A549 (cell line): ENCODE data around the gene DCHS2. TPM values are rescaled to one million over a fixed set of nuclear protein-coding genes. Genes with fewer than 3 reads are reported as not detected.

Experiments
- ATAC-seq, 2 experiments: fragments of 200-7000 bp in 1 of 2; fragments of >200 bp in 1 of 2; cut with Nextera tagmentation in 1 of 2; cut with Tn5 transposase in 1 of 2; 3 replicates each; pipeline versions ENCODE4 v1.8.0 to v1.9.1; 2018 to 2020; ENCODE audit warnings: mild to moderate bottlenecking in 1 of 2, moderate library complexity in 1 of 2
- CTCF ChIA-PET: fragments of 300-600 bp; sonication (Branson Sonifier 250); formaldehyde crosslinking; extraction: SDS; loops from one replicate; lab custom pipeline; 2021; ENCODE audit warnings: antibody characterized with exemption, inconsistent platforms; lab: Yijun Ruan, JAX
- POLR2A ChIA-PET: fragments of 350-600 bp; formaldehyde crosslinking; extraction: SDS; loops from one replicate; lab custom pipeline; 2021; ENCODE audit warnings: antibody characterized with exemption, inconsistent platforms; lab: Yijun Ruan, JAX
- DNase-seq, 2 experiments: peaks; one replicate each; pipeline versions ENCODE4 v3.0.0 to v3.0.0-alpha.2; 2011 to 2016; ENCODE audit warnings: low read depth in 1 of 2, low spot score in 1 of 2
- FAIRE-seq: peaks from 2 replicates; lab custom pipeline; 2011; peaks lifted over from hg19 to GRCh38; lab: Jason Lieb, UNC
- H3K27ac ChIP-seq, 2 experiments: fragments of >200 bp; sonication (Bioruptor Twin); formaldehyde crosslinking; 3 replicates each; pipeline ENCODE4 v1.5.1; 2016 to 2017
- H3K4me1 ChIP-seq: fragments of >200 bp; sonication (Bioruptor Twin); formaldehyde crosslinking; 3 replicates; pipeline ENCODE4 v1.6.1; 2016
- H3K4me2 ChIP-seq: fragments of >200 bp; sonication (Bioruptor Twin); formaldehyde crosslinking; 3 replicates; pipeline ENCODE4 v1.6.1; 2016
- H3K4me3 ChIP-seq: fragments of >200 bp; sonication (Bioruptor Twin); formaldehyde crosslinking; 3 replicates; pipeline ENCODE4 v1.5.1; 2016
- H3K9me3 ChIP-seq: fragments of >200 bp; sonication (Bioruptor Twin); formaldehyde crosslinking; 3 replicates; pipeline ENCODE4 v1.6.1; 2016
- CBX2 ChIP-seq: fragments of 200-600 bp; sonication (generic); IDR thresholded peaks from 2 replicates; pipeline ENCODE4 v1.6.1; 2016; ENCODE audit warnings: low read depth, mild to moderate bottlenecking, borderline replicate concordance
- CHD4 ChIP-seq: fragments of 200-600 bp; sonication (generic); IDR thresholded peaks from 2 replicates; pipeline ENCODE4 v1.6.1; 2016; ENCODE audit warnings: antibody characterized with exemption, mild to moderate bottlenecking, borderline replicate concordance
- EHF ChIP-seq: fragments of 250-450 bp; sonication (Bioruptor Pico); IDR thresholded peaks from 2 replicates; pipeline ENCODE4 v1.5.0; 2020; ENCODE audit warnings: mild to moderate bottlenecking
- EP300 ChIP-seq, 2 experiments: fragments of >200 bp; sonication (Bioruptor Twin); formaldehyde crosslinking; IDR thresholded peaks; 2 replicates in 1 of 2; 3 replicates in 1 of 2; pipeline ENCODE4 v1.6.1; 2016 to 2017
- FOSB ChIP-seq: fragments of 250-450 bp; sonication (Bioruptor Pico); IDR thresholded peaks from 2 replicates; pipeline ENCODE4 v1.5.0; 2020; ENCODE audit warnings: mild to moderate bottlenecking, moderate library complexity
- FOXS1 ChIP-seq: fragments of 250-450 bp; sonication (Bioruptor Pico); IDR thresholded peaks from 2 replicates; pipeline ENCODE4 v1.5.0; 2020; ENCODE audit warnings: mild to moderate bottlenecking, moderate library complexity
- HDAC2 ChIP-seq: fragments of 200-600 bp; sonication (generic); IDR thresholded peaks from 2 replicates; pipeline ENCODE4 v1.6.1; 2016
- HEYL ChIP-seq: fragments of 250-450 bp; sonication (Bioruptor Pico); IDR thresholded peaks from 2 replicates; pipeline ENCODE4 v1.8.0; 2021; ENCODE audit warnings: mild to moderate bottlenecking, moderate library complexity
- HOXB13 ChIP-seq: fragments of 250-450 bp; sonication (Bioruptor Pico); IDR thresholded peaks from 2 replicates; pipeline ENCODE4 v1.5.0; 2020; ENCODE audit warnings: low read depth, mild to moderate bottlenecking, moderate library complexity
- JUN ChIP-seq, 2 experiments: fragments of >200 bp; sonication (Bioruptor Twin); formaldehyde crosslinking; IDR thresholded peaks; 2 replicates in 1 of 2; 3 replicates in 1 of 2; pipeline ENCODE4 v1.6.1; 2016 to 2017
- JUNB ChIP-seq: fragments of >200 bp; sonication (Bioruptor Twin); formaldehyde crosslinking; IDR thresholded peaks from 2 replicates; pipeline ENCODE4 v1.6.1; 2016
- KDM1A ChIP-seq: fragments of 200-600 bp; sonication (generic); IDR thresholded peaks from 2 replicates; pipeline ENCODE4 v1.6.1; 2016; ENCODE audit warnings: low read depth, mild to moderate bottlenecking
- KDM5A ChIP-seq: fragments of 200-600 bp; sonication (generic); IDR thresholded peaks from 2 replicates; pipeline ENCODE4 v1.6.1; 2016; ENCODE audit warnings: antibody characterized with exemption, mild to moderate bottlenecking
- MAFK ChIP-seq: fragments of 450-650 bp; IDR thresholded peaks from 2 replicates; pipeline ENCODE4 v1.6.1; 2014; ENCODE audit not compliant: partially characterized antibody
- MAZ ChIP-seq: fragments of 150-350 bp; IDR thresholded peaks from 2 replicates; pipeline ENCODE4 v1.6.1; 2014; ENCODE audit warnings: antibody characterized with exemption, low read depth, low read length, borderline replicate concordance
- NR3C1 ChIP-seq: fragments of >200 bp; sonication (Bioruptor Twin); formaldehyde crosslinking; IDR thresholded peaks from 3 replicates; pipeline ENCODE4 v1.6.1; 2017
- POLR2A ChIP-seq: IDR thresholded peaks from 2 replicates; pipeline ENCODE4 v1.6.1; 2012; ENCODE audit warnings: mild to moderate bottlenecking, low read length
- RARB ChIP-seq: fragments of 250-450 bp; sonication (Bioruptor Pico); IDR thresholded peaks from 2 replicates; pipeline ENCODE4 v1.8.0; 2021; ENCODE audit warnings: mild to moderate bottlenecking, moderate library complexity
- RFX5 ChIP-seq: fragments of 450-650 bp; IDR thresholded peaks from 2 replicates; pipeline ENCODE4 v1.7.1; 2014; ENCODE audit warnings: antibody characterized with exemption, mild to moderate bottlenecking, moderate library complexity
- RNF2 ChIP-seq: fragments of 200-600 bp; sonication (generic); IDR thresholded peaks from 2 replicates; pipeline ENCODE4 v1.6.1; 2016; ENCODE audit warnings: low read depth, mild to moderate bottlenecking, antibody characterized with exemption, moderate library complexity, borderline replicate concordance
- ZSCAN20 ChIP-seq: fragments of 250-450 bp; sonication (Bioruptor Pico); IDR thresholded peaks from 2 replicates; pipeline ENCODE4 v1.8.0; 2022; ENCODE audit warnings: mild to moderate bottlenecking, moderate library complexity
- WGBS: methylation state at CpG from one replicate; pipeline ENCODE4 v1.1.6; 2017; ENCODE audit errors: missing lambda C conversion rate; 5-methylcytosine and 5-hydroxymethylcytosine counted together
- polyA plus RNA-seq, 4 experiments: library from polyadenylated mRNA; depleted of rRNA in 3 of 4; stranded (reverse); fragments of >200 nt; fragmentation: RNase III in 1 of 4; extraction: RNeasy Plus Mini Kit Qiagen cat#74134 plus additional on column Dnase treatment in 1 of 4; gene quantifications; 2 replicates in 3 of 4; 3 replicates in 1 of 4; pipeline ENCODE4 v1.2.3, GENCODE V29; 2011 to 2017
- TF ChIP-seq, protein P1 (sequence below): fragments of 150-350 bp; IDR thresholded peaks from 2 replicates; pipeline ENCODE4 v1.6.1; 2014; ENCODE audit warnings: low read depth, mild to moderate bottlenecking, low read length
- TF ChIP-seq, protein P2 (sequence below): fragments of 250-450 bp; sonication (Bioruptor Pico); IDR thresholded peaks from 2 replicates; pipeline ENCODE4 v1.5.0; 2021; ENCODE audit warnings: mild to moderate bottlenecking, moderate library complexity, borderline replicate concordance
- TF ChIP-seq, protein P3 (sequence below): IDR thresholded peaks from 2 replicates; pipeline ENCODE4 v1.6.1; 2012
- TF ChIP-seq, protein P4 (sequence below): fragments of 200-600 bp; sonication (generic); IDR thresholded peaks from 2 replicates; pipeline ENCODE4 v1.6.1; 2016; ENCODE audit warnings: antibody characterized with exemption, mild to moderate bottlenecking, moderate library complexity
- TF ChIP-seq, protein P5 (sequence below): fragments of >200 bp; sonication (Bioruptor Twin); formaldehyde crosslinking; IDR thresholded peaks from 3 replicates; pipeline ENCODE4 v1.5.1; 2016
- TF ChIP-seq, protein P6 (sequence below): IDR thresholded peaks from 2 replicates; pipeline ENCODE4 v1.6.1; 2012

DCHS2 gene
- polyA plus RNA-seq, 2 of the 4 experiments (the other 2 are of a cell fraction) = 0.06 TPM; not detected in 1

DNA sequence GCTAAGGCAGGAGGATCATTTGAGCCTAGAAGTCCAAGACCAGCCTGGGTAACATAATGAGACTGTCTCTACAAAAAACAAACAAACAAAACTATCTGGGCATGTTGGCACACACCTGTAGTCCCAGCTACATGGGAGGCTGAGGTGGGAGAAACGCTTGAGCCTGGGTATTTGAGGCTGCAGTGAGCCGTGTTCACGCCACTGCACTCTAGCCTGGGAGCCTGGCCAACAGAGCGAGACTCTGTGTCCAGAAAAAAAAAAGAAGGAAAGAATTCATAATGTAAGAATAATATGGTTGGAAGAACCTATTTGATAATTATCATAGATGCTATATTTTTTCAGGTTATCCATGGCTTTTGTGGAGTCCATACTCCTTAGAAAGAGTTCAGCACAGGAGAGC, 26.0 kb upstream of the DCHS2 start:
- ChIA-PET CTCF (no interaction called here), POLR2A (no interaction called here)
- H3K4me3 ChIP-seq = no peak overlapping the region
- no peaks in the 10 kb centered on the region for H3K9me3 ChIP-seq
- H3K4me1 ChIP-seq = no peaks in the 10 kb centered on the region
- TF ChIP-seq ZSCAN20 (CRISPR knock-in tag) (no peak), POLR2A (no peak), CHD4 (no peak), RNF2 (no peak), KDM1A (no peak), EP300 (IDR thresholded peaks at IDR 0.05) (no peak), KDM5A (no peak), RFX5 (no peak), FOXS1 (CRISPR knock-in tag) (no peak), HDAC2 (no peak), CBX2 (no peak)
- TF ChIP-seq, protein P1, sequence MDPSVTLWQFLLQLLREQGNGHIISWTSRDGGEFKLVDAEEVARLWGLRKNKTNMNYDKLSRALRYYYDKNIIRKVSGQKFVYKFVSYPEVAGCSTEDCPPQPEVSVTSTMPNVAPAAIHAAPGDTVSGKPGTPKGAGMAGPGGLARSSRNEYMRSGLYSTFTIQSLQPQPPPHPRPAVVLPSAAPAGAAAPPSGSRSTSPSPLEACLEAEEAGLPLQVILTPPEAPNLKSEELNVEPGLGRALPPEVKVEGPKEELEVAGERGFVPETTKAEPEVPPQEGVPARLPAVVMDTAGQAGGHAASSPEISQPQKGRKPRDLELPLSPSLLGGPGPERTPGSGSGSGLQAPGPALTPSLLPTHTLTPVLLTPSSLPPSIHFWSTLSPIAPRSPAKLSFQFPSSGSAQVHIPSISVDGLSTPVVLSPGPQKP = no peak
- TF ChIP-seq, protein P2, sequence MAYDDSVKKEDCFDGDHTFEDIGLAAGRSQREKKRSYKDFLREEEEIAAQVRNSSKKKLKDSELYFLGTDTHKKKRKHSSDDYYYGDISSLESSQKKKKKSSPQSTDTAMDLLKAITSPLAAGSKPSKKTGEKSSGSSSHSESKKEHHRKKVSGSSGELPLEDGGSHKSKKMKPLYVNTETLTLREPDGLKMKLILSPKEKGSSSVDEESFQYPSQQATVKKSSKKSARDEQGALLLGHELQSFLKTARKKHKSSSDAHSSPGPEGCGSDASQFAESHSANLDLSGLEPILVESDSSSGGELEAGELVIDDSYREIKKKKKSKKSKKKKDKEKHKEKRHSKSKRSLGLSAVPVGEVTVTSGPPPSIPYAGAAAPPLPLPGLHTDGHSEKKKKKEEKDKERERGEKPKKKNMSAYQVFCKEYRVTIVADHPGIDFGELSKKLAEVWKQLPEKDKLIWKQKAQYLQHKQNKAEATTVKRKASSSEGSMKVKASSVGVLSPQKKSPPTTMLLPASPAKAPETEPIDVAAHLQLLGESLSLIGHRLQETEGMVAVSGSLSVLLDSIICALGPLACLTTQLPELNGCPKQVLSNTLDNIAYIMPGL (CRISPR knock-in tag) = no peak
- no peak for DNase-seq
- ATAC-seq = no peak
- 41% methylated on average over 4 of the region's 4 CpGs for WGBS
- no peak overlapping the region for H3K27ac ChIP-seq
- H3K4me2 ChIP-seq = no peak overlapping the region
- FAIRE-seq = no peak

DNA sequence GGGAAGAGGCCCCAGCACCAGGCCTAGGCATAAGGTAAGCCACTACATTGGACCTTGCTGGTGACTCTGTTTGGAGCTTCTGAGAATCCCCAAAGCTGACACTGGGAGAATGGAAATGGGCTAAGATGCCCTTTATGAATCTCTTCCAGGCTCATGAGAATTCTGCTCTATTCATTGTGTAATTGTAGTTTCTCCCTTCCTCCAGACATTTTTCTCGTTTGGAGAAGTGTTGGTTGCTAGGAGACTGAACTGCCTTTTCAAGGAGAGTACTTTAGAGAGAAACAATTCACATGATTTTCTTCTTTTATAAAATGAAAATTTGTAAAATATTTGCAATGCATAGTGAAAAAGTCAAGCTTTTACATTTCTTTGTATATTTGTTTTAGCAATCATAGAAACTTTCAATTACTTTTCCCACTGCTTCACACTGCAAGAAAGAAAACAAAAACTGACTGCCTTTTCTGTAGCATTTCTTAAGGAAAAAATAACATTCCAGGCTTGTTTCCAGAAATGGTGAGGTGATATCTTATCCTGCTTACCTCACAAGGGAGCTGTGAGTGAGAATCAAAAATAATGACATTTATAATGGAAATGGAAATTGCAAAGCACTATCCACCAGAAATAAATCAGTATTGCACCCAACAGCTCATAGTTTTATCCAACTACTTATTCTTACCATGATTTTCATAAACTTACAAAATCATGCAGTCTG, 24.9 kb upstream of the DCHS2 start:
- no peak for TF ChIP-seq FOSB (CRISPR knock-in tag)
- no peak for TF ChIP-seq CBX2
- TF ChIP-seq EHF (CRISPR knock-in tag) = no peak
- TF ChIP-seq, protein P3, sequence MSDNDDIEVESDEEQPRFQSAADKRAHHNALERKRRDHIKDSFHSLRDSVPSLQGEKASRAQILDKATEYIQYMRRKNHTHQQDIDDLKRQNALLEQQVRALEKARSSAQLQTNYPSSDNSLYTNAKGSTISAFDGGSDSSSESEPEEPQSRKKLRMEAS = no peak
- no peak for TF ChIP-seq RFX5
- TF ChIP-seq HEYL (CRISPR knock-in tag) = no peak
- TF ChIP-seq CHD4 = no peak
- no peak for TF ChIP-seq RARB (CRISPR knock-in tag)
- TF ChIP-seq, protein P4, sequence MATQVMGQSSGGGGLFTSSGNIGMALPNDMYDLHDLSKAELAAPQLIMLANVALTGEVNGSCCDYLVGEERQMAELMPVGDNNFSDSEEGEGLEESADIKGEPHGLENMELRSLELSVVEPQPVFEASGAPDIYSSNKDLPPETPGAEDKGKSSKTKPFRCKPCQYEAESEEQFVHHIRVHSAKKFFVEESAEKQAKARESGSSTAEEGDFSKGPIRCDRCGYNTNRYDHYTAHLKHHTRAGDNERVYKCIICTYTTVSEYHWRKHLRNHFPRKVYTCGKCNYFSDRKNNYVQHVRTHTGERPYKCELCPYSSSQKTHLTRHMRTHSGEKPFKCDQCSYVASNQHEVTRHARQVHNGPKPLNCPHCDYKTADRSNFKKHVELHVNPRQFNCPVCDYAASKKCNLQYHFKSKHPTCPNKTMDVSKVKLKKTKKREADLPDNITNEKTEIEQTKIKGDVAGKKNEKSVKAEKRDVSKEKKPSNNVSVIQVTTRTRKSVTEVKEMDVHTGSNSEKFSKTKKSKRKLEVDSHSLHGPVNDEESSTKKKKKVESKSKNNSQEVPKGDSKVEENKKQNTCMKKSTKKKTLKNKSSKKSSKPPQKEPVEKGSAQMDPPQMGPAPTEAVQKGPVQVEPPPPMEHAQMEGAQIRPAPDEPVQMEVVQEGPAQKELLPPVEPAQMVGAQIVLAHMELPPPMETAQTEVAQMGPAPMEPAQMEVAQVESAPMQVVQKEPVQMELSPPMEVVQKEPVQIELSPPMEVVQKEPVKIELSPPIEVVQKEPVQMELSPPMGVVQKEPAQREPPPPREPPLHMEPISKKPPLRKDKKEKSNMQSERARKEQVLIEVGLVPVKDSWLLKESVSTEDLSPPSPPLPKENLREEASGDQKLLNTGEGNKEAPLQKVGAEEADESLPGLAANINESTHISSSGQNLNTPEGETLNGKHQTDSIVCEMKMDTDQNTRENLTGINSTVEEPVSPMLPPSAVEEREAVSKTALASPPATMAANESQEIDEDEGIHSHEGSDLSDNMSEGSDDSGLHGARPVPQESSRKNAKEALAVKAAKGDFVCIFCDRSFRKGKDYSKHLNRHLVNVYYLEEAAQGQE = no peak
- no peak for TF ChIP-seq MAFK
- TF ChIP-seq JUNB = no peak
- TF ChIP-seq, protein P5, sequence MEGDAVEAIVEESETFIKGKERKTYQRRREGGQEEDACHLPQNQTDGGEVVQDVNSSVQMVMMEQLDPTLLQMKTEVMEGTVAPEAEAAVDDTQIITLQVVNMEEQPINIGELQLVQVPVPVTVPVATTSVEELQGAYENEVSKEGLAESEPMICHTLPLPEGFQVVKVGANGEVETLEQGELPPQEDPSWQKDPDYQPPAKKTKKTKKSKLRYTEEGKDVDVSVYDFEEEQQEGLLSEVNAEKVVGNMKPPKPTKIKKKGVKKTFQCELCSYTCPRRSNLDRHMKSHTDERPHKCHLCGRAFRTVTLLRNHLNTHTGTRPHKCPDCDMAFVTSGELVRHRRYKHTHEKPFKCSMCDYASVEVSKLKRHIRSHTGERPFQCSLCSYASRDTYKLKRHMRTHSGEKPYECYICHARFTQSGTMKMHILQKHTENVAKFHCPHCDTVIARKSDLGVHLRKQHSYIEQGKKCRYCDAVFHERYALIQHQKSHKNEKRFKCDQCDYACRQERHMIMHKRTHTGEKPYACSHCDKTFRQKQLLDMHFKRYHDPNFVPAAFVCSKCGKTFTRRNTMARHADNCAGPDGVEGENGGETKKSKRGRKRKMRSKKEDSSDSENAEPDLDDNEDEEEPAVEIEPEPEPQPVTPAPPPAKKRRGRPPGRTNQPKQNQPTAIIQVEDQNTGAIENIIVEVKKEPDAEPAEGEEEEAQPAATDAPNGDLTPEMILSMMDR = no peak
- no peak for TF ChIP-seq NR3C1
- TF ChIP-seq, protein P6, sequence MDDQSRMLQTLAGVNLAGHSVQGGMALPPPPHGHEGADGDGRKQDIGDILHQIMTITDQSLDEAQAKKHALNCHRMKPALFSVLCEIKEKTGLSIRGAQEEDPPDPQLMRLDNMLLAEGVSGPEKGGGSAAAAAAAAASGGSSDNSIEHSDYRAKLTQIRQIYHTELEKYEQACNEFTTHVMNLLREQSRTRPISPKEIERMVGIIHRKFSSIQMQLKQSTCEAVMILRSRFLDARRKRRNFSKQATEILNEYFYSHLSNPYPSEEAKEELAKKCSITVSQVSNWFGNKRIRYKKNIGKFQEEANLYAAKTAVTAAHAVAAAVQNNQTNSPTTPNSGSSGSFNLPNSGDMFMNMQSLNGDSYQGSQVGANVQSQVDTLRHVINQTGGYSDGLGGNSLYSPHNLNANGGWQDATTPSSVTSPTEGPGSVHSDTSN = no peak
- TF ChIP-seq JUN (IDR thresholded peaks at IDR 0.05) = no peak
- TF ChIP-seq HOXB13 (CRISPR knock-in tag) = no peak
- no peak for TF ChIP-seq KDM1A
- no peak for TF ChIP-seq MAZ
- WGBS = 4% methylated on average over 1 of the region's 1 CpG
- no peak for DNase-seq
- H3K4me3 ChIP-seq = no peak overlapping the region
- POLR2A ChIA-PET = no interaction called here
- H3K27ac ChIP-seq = no peak overlapping the region
- no peaks in the 10 kb centered on the region for H3K4me1 ChIP-seq
- no peak for ATAC-seq
- CTCF ChIA-PET = interaction anchor here (1.3 to 1.7 kb wide), 2 partner anchors 10 to 36 kb away, joined by 3 read pairs; no protein-coding TSS in a partner anchor
- H3K9me3 ChIP-seq = no peaks in the 10 kb centered on the region
- no peak overlapping the region for H3K4me2 ChIP-seq
- FAIRE-seq = no peak
